IgD-negative memory B cell (primary cell): ENCODE measurements around the gene CNOT6. TPM values are rescaled to one million over a fixed set of nuclear protein-coding genes. Genes with fewer than 3 reads are reported as not detected.

ENCODE experiments used
- H3K27ac Mint-ChIP-seq, 3 donors: one replicate each; pipeline ENCODE4 v1.8.0; 2020 to 2022; ENCODE audit warnings: mild to moderate bottlenecking in 3 of 3, mixed read lengths in 3 of 3, moderate library complexity in 1 of 3
- H3K27me3 Mint-ChIP-seq: one replicate; pipeline ENCODE4 v1.8.0; 2021; ENCODE audit warnings: mixed read lengths
- H3K36me3 Mint-ChIP-seq: one replicate; pipeline ENCODE4 v1.8.0; 2020; ENCODE audit warnings: mild to moderate bottlenecking, mixed read lengths
- H3K4me1 Mint-ChIP-seq, 3 donors: one replicate each; pipeline ENCODE4 v1.8.0; 2020 to 2022; ENCODE audit warnings: mixed read lengths in 3 of 3, mild to moderate bottlenecking in 1 of 3
- H3K4me3 Mint-ChIP-seq, 4 donors: one replicate each; pipeline ENCODE4 v1.8.0; 2020 to 2022; ENCODE audit warnings: mild to moderate bottlenecking in 4 of 4, mixed read lengths in 4 of 4, moderate library complexity in 3 of 4
- H3K9me3 Mint-ChIP-seq, 3 donors: one replicate each; pipeline ENCODE4 v1.8.0; 2020 to 2021; ENCODE audit warnings: mixed read lengths in 3 of 3, mild to moderate bottlenecking in 1 of 3
- polyA plus RNA-seq: library from polyadenylated mRNA; unstranded; fragments of 300-500 nt; fragmentation: Illumina TruSeq; gene quantifications from one replicate; pipeline ENCODE4 v1.2.3, GENCODE V29; 2021

CNOT6 gene
- polyA plus RNA-seq, 1 donor from 2014 or later = 6.3 TPM

DNA sequence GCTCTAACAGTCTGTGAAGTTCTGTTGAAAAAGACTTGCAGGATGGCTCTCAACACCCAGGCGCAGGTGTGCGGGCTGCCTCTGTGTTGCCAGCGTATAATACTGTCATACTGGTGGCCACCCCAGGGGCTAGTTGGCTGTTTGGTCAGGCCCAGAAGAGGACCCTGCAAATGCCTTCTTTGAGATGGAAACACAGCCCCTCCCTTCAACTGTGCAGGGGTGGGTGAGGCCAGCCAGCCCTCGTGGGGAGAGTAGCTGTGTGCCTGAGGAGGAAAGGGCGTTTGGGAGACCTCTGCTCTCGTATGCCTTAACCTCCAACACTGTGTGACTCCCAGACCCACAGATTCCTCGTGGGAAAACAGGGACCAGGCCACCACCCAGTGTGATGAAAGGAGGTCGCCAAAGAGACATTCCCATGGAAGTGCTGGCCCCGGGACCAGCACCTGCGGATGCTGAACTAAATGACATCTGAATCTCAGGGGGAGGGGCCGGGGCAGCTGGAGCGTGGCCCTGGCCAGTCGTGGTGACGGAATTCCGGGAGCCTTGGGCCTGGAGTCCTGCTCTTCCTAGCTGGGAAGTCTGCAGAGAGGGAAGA is 108.4 kb downstream of the CNOT6 start:
- Mint-ChIP-seq H3K4me1 (peaks cover 0 to 3% (median 0%) of the 10 kb centered on the region in 3 donors), H3K9me3 (peaks cover 0 to 1% (median 0%) of the 10 kb centered on the region in 3 donors), H3K36me3 (no peaks in the 10 kb centered on the region), H3K27ac (no peak overlapping the region), H3K4me3 (no peak overlapping the region), H3K27me3 (peaks cover 3% of the 10 kb centered on the region)

DNA sequence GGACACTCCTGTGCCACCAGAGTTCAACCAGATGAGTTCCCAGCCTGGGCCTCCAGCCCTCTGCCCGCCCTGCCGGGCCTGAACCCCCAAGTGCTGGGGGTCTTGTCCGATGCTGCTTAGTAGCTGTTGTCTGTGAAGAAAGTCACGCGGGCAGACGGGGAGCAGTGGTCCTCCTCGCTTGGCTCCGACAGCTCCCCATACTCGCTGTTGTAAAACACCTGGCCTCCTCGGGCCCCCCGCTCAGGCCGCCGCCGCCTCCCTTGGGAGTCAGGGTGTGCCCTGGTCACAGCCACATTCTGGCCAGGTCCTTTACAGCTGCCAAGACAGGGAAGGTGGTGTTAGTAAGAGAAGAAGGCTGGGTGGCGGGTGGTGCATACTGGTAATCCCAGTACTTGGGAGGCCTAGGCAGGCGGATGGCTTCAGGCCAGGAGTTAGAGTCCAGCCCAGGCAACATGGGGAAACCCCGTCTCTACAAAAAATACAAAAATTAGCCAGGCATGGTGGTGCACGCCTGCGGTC is 109.0 kb downstream of the CNOT6 start:
- H3K27ac Mint-ChIP-seq = no peak overlapping the region
- no peak overlapping the region for H3K4me3 Mint-ChIP-seq
- H3K9me3 Mint-ChIP-seq = peaks cover 0 to 1% (median 0%) of the 10 kb centered on the region in 3 donors
- no peaks in the 10 kb centered on the region for H3K36me3 Mint-ChIP-seq
- H3K27me3 Mint-ChIP-seq = peaks cover 3% of the 10 kb centered on the region
- peaks cover 0 to 3% (median 0%) of the 10 kb centered on the region in 3 donors for H3K4me1 Mint-ChIP-seq

DNA sequence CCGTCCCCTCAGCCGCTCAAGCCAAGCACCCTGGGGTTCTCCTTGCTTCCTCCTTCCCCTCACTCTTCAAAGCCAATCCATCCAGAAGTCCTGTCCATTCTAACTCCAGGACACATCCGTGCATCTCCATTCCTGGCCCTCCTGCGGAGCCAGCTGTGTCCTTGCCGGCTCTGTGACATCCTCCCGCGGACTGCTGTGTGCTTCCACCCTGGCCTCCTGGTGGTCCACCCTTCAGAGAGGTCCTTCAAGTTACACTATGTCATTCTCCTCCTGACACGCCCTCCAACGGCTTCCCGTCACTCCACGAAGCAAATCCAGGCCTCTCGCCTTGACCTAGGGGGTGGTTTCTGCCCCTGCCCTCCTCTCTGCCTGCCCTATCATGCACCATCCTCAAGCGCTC is 110.1 kb downstream of the CNOT6 start:
- H3K4me1 Mint-ChIP-seq = peaks cover 0 to 6% (median 0%) of the 10 kb centered on the region in 3 donors
- H3K36me3 Mint-ChIP-seq = no peaks in the 10 kb centered on the region
- no peak overlapping the region for H3K4me3 Mint-ChIP-seq
- peaks cover 3% of the 10 kb centered on the region for H3K27me3 Mint-ChIP-seq
- no peak overlapping the region for H3K27ac Mint-ChIP-seq
- H3K9me3 Mint-ChIP-seq = peaks cover 0 to 1% (median 0%) of the 10 kb centered on the region in 3 donors

DNA sequence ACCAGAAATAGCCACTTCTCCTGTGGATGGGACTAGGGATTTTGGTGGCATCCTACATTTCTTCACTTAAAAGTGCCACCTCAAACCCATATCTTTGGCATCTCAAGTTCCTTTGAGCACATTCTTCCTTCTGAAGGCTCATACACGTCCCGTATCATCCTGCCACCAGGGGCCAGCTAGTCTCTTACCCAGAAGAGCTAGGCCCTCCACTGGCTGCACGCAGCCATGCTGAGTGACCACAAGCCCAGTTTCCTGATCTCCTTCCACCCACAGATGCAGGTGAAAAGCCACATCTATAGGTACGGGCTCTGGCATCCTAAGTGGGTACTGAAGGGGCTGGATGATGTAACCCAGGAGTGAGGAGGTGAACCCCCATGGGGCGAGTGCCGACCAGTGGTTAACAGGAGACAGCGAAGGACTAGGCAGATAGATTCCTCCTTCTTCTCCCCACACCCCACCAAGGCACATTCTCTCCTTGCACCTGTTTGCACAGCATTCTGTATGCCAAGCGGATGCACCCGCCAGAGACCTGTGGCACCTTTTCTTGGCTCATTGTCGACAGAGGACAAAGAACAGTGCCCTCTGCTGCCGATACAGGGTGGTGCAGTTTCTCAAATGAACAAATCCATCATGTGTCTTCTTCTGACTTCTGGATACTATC is 111.5 kb downstream of the CNOT6 start:
- H3K4me3 Mint-ChIP-seq = no peak overlapping the region
- no peaks in the 10 kb centered on the region for H3K27me3 Mint-ChIP-seq
- H3K9me3 Mint-ChIP-seq = peaks cover 0 to 1% (median 0%) of the 10 kb centered on the region in 3 donors
- H3K27ac Mint-ChIP-seq = no peak overlapping the region
- H3K4me1 Mint-ChIP-seq = peaks cover 0 to 6% (median 0%) of the 10 kb centered on the region in 3 donors
- no peaks in the 10 kb centered on the region for H3K36me3 Mint-ChIP-seq

DNA sequence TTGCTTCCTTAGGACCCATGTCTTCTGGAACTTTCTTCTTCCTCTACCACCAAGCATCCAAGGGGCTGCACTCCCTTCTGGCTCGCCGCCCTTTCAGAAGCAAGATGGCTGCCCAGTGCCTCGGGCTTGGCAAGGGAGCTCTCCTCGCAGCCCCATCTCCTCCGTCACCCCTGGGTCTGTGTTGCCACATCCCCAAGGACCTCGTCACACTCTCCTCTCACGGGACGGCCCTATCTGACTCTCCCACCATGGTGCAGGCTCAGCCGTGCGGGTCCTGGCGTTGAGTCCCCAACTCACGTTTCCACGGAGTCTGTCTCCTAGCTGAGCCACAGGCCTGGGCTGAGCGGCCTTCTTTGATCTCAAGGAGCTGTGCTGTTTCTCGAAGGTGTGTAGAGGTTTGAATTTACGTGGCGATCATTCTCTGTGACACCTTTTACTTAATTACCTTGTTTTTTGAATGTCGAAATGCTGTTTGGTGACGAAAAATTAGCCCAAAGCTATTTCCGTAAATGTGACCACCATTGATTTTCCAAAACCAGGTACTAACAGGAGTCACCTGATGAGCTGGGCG is 112.1 kb downstream of the CNOT6 start:
- no peaks in the 10 kb centered on the region for H3K36me3 Mint-ChIP-seq
- H3K4me1 Mint-ChIP-seq = peaks cover 0 to 6% (median 0%) of the 10 kb centered on the region in 3 donors
- peak overlapping the region in 1 of 4 donors; percentile 3 for H3K4me3 Mint-ChIP-seq
- peaks cover 0 to 1% (median 0%) of the 10 kb centered on the region in 3 donors for H3K9me3 Mint-ChIP-seq
- no peak overlapping the region for H3K27ac Mint-ChIP-seq
- H3K27me3 Mint-ChIP-seq = no peaks in the 10 kb centered on the region

DNA sequence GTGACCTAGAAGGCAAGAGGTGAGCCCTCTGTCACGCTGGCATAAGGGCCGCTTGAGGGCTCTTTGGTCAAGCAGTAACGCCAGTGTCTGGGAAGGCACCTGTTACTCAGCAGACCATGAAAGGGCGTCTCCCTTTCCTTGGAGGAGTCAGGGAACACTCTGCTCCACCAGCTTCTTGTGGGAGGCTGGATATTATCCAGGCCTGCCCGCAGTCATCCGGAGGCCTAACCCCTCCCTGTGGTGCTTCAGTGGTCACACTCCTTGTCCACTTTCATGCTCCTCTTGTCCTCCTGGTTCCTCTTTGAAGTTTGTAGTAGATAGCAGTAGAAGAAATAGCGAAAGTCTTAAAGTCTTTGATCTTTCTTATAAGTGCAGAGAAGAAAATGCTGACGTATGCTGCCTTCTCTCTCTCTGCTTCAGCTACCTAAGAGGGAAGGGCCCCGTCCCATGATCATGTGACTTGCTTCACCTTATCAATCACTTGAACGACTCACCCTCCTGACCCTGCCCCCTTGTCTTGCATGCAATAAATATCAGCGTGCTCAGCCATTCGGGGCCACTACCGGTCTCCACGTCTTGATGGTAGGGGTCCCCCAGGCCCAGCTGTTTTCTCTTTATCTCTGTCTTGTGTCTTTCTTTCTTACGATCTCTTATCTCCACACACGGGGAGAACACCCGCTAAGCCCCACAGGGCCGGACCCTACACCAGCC is 113.8 kb downstream of the CNOT6 start:
- Mint-ChIP-seq H3K36me3 (no peaks in the 10 kb centered on the region), H3K9me3 (no peaks in the 10 kb centered on the region), H3K4me3 (no peak overlapping the region), H3K27me3 (peaks cover 2% of the 10 kb centered on the region), H3K4me1 (peaks cover 0 to 6% (median 0%) of the 10 kb centered on the region in 3 donors), H3K27ac (peak overlapping the region in 1 of 3 donors; percentile 43)

DNA sequence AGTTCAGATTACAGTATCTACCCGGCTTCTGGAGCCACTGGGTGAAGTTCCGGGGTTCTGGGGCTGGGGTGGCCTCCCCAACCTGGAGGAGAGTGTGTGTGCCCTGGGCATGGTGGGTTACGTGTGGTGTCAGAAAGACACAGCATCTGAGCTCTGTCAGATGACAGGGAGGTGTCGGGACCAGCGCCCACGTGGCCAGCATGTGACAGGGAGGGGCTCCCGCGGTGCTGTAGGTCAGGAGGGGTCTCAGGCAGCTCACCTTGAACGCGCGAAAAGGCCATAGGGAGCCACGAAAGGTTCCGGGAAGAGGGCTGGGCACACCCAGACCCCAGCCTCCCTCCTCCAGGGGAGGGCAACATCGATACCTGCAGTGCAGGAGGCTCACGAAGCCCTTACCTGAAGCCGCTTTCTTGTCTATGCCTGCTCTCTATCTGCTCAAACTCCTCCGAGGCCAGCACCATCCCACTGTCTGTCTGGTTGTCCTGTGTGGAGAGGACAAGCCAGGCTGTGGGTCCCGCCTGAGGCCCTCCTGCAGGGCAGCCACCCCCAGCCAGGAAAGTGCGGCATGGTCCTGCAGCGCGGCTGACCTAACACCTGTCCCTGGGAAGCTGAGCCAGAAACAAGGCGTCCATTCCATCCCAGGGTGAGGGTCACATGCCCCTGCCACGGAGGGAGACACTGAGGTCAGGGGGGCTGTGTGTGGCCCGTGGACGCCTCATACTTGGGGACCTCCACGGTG is 114.6 kb downstream of the CNOT6 start:
- no peak overlapping the region for H3K4me3 Mint-ChIP-seq
- peak overlapping the region in 1 of 3 donors; percentile 43 for H3K27ac Mint-ChIP-seq
- H3K9me3 Mint-ChIP-seq = no peaks in the 10 kb centered on the region
- H3K27me3 Mint-ChIP-seq = peaks cover 2% of the 10 kb centered on the region
- H3K4me1 Mint-ChIP-seq = peaks cover 0 to 6% (median 0%) of the 10 kb centered on the region in 3 donors
- H3K36me3 Mint-ChIP-seq = no peaks in the 10 kb centered on the region

DNA sequence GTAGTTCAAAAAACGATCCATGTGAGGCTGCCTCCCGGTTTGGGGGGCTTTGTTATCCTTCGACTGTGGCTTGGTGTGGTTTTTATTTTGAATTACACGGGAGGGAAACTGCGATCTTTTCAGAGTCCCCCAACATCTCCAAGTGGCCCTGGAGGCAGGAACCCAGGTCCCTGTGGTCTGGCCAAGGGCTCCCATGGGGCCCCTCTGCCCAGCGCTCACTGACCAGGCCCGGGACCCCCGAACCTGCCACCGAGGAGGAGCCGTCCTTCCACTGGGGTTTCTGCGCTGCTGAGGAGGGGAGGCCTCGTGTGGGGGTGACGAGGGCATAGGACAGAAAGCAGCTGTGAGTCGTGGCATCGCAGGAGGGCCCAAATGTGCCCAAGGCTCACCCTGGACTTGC is 115.2 kb downstream of the CNOT6 start:
- Mint-ChIP-seq H3K9me3 (no peaks in the 10 kb centered on the region), H3K27me3 (peaks cover 2% of the 10 kb centered on the region), H3K4me3 (no peak overlapping the region), H3K27ac (no peak overlapping the region), H3K36me3 (no peaks in the 10 kb centered on the region), H3K4me1 (peaks cover 0 to 6% (median 0%) of the 10 kb centered on the region in 3 donors)

DNA sequence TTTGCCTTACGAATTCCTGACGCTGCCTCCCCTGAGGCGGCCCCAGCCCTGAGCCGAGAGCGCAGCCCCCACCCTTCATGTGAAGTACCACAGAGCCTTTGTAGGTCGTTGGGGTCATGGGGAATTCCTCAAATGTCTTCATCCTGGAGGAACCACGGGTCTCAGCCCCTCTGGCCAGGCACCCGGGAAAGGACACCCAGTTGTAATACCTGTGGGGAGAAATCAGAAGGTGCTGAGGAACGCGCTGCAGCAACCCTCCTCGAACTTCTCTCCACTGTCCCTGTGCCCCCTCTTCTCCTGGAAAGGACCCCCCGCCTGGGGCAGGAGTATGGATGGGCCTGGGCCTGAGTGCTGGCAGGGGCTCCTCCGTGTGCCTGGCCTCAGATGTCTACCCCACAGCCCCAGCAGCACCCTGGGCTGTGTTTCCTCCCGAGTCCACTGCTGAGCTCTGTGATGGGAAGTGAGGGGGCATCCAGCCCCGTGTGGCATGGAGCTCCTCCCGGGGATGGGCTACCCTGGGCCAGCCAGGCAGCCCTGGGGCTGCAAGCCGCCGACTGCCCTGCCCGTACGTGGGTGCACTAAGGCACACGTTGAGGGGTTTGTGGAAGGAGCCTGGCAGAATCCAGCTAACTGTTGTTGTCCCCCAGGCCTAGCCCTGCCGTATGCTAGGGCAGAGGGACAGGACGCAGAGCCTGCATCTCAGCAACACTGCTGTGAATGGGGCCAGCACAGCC is 115.8 kb downstream of the CNOT6 start:
- Mint-ChIP-seq H3K27me3 (peaks cover 2% of the 10 kb centered on the region), H3K27ac (no peak overlapping the region), H3K9me3 (no peaks in the 10 kb centered on the region), H3K4me1 (peaks cover 0 to 6% (median 0%) of the 10 kb centered on the region in 3 donors), H3K4me3 (no peak overlapping the region), H3K36me3 (no peaks in the 10 kb centered on the region)

DNA sequence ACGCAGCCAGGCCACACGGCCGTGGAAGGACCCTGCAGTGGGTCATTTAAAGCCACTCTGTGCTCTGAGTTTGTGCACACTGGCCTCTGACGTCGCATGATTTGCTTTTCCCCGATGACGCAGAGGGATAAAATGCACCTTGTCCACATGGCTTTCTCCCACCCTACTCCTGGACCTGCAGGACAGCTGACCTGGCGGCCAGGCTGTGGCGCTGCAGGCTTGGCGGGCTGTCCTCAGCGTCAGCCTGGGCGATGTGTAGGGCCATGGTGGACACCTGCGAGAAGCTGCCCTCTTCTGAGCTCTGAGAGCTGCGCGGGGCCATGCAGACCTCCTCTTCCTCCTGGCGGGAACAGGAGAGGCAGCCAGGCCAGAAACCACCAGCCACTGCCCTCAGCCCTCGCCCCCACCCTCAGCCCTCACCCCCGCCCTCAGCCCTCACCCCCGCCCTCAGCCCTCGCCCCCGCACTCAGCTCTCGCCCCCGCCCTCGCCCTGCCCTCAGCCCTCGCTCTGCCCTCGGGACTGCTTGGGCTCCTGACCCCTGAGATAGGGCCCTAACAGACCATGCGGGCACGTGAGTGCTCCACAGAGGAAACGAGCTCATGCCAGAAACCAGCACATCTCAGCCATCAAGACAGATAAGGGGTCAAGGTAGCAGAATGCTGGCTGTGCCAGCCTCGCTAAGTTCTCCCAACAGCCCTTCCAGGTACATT is 117.1 kb downstream of the CNOT6 start:
- no peak overlapping the region for H3K4me3 Mint-ChIP-seq
- H3K9me3 Mint-ChIP-seq = no peaks in the 10 kb centered on the region
- H3K4me1 Mint-ChIP-seq = peaks cover 0 to 3% (median 0%) of the 10 kb centered on the region in 3 donors
- H3K27ac Mint-ChIP-seq = no peak overlapping the region
- no peaks in the 10 kb centered on the region for H3K36me3 Mint-ChIP-seq
- H3K27me3 Mint-ChIP-seq = peaks cover 2% of the 10 kb centered on the region

DNA sequence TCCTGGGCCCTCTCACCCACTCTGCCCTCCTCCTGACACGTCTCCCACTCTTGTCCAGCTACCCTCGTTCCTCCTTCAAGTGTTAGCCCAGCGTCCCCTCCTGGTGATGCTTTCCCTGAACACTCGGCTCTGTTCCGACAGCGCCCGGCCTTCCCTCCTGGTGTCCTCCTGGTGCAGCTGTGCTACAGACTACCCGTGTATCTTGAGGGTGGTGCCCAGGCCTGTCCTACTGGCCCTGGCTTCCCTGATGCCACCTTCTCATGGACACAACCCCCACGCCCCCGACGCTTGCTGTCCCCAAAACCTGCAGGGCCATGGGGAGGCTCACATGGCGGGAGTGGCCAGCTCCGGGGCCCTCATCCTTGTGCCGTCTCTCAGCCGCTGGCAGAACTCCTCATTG is 118.5 kb downstream of the CNOT6 start:
- H3K27ac Mint-ChIP-seq = no peak overlapping the region

DNA sequence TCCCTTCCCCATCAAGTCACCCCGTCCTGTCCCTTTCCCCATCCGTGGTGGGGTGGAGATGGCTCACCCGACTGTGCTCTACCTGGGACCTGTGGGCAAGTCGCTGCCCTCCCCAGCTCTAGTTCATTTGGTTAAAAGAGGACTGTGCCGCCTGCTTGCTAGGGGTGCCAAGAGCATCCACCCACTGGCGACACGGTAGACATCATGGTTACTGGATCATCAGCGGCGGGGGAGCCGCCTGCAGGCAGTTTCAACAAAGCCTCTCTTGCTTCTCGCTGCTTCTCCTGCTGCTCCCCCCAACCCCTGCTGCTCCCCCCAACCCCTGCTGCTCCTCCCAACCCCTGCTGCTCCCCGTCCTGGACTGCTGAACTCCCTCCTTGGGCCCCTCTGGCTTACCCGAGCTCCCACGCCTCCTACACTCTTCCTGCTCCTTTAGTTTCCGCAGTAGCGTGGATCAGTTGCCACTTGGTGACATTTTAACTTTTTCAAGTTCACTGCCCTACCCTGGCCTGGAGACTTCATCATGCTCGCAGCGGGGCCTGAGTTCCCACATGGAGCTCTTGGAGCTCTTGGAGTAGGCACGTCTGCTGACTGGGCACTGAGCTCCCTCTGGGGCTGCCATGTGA is 119.1 kb downstream of the CNOT6 start:
- Mint-ChIP-seq H3K4me3 (no peak overlapping the region), H3K4me1 (peaks cover 0 to under 1% (median 0%) of the 10 kb centered on the region in 3 donors), H3K36me3 (no peaks in the 10 kb centered on the region), H3K27me3 (peaks cover 3% of the 10 kb centered on the region), H3K9me3 (no peaks in the 10 kb centered on the region), H3K27ac (no peak overlapping the region)

More for the DNA sequence above, 118.5 kb downstream of the CNOT6 start:
- Mint-ChIP-seq H3K36me3 (no peaks in the 10 kb centered on the region), H3K4me3 (no peak overlapping the region), H3K9me3 (no peaks in the 10 kb centered on the region), H3K27me3 (peaks cover 2% of the 10 kb centered on the region), H3K4me1 (peaks cover 0 to 3% (median 0%) of the 10 kb centered on the region in 3 donors)

DNA sequence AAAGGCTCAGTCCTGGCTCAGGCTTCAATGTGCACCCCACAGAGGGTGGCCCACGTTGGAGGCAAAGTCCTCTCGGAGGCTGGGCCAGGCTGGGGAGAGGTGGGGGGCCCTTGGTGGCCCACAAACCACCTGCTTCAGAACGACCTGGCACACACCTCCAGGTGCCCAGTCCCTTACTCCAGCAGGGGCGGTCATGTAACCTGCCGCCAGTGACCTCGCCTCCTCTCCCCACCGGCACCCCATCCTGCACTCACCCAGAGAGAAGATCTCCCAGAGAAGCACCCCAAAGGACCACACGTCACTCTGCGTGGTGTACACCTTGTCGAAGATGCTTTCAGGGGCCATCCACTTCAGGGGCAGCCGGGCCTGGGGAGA is 119.6 kb downstream of the CNOT6 start:
- no peaks in the 10 kb centered on the region for H3K4me1 Mint-ChIP-seq
- H3K9me3 Mint-ChIP-seq = no peaks in the 10 kb centered on the region
- H3K4me3 Mint-ChIP-seq = no peak overlapping the region
- H3K36me3 Mint-ChIP-seq = no peaks in the 10 kb centered on the region
- H3K27me3 Mint-ChIP-seq = peaks cover 5% of the 10 kb centered on the region
- no peak overlapping the region for H3K27ac Mint-ChIP-seq
